Caco-2 (cell line): Measurements from ENCODE around the gene PYCARD. TPM values are rescaled to one million over a fixed set of nuclear protein-coding genes. Genes with fewer than 3 reads are reported as not detected.

Source experiments
- BruUV-seq: library from RNA; stranded (reverse); fragments of 400-500 nt; replicated peaks from 2 replicates; lab custom pipeline; 2021; lab: Mats Ljungman, UMichigan
- CTCF ChIA-PET: fragments of 300-600 bp; sonication (Branson Sonifier 250); formaldehyde crosslinking; loops from one replicate; lab custom pipeline; 2022; ENCODE audit warnings: antibody characterized with exemption; lab: Charles Lee
- POLR2A ChIA-PET: fragments of 300-600 bp; sonication (Branson Sonifier 250); formaldehyde crosslinking; loops from one replicate; lab custom pipeline; 2022; ENCODE audit warnings: antibody characterized with exemption; lab: Charles Lee
- DNase-seq, 2 experiments: peaks; one replicate each; pipeline versions ENCODE4 v3.0.0 to v3.0.0-alpha.2; 2020 to 2022
- H3K27me3 ChIP-seq: replicated peaks from 2 replicates; pipeline ENCODE4 v1.6.0; 2011; ENCODE audit warnings: low read length; ENCODE audit not compliant: control insufficient read depth, insufficient read depth
- H3K36me3 ChIP-seq: 2 replicates; pipeline ENCODE4 v1.5.1; 2011; ENCODE audit warnings: low read length; ENCODE audit not compliant: control insufficient read depth, insufficient read depth
- H3K4me1 ChIP-seq: fragments of 250-450 bp; sonication (Bioruptor Pico); 2 replicates; pipeline ENCODE4 v1.5.1; 2020; ENCODE audit warnings: mild to moderate bottlenecking
- H3K4me3 ChIP-seq: 2 replicates; pipeline ENCODE4 v1.5.1; 2011; ENCODE audit warnings: low read depth, mild to moderate bottlenecking, control low read depth, low read length
- H3K9me3 ChIP-seq: fragments of 250-450 bp; sonication (Bioruptor Pico); 2 replicates; pipeline ENCODE4 v1.5.1; 2020; ENCODE audit warnings: mild to moderate bottlenecking, moderate library complexity
- H3K27ac Mint-ChIP-seq: one replicate; pipeline ENCODE4 v1.8.0; 2022; ENCODE audit warnings: mixed read lengths; ENCODE audit not compliant: unreplicated experiment
- H3K27me3 Mint-ChIP-seq: one replicate; pipeline ENCODE4 v1.8.0; 2022; ENCODE audit warnings: mixed read lengths; ENCODE audit not compliant: insufficient read depth, unreplicated experiment
- H3K36me3 Mint-ChIP-seq: one replicate; pipeline ENCODE4 v1.8.0; 2022; ENCODE audit warnings: mild to moderate bottlenecking, mixed read lengths; ENCODE audit not compliant: insufficient read depth, unreplicated experiment
- H3K4me1 Mint-ChIP-seq: one replicate; pipeline ENCODE4 v1.8.0; 2022; ENCODE audit warnings: low read depth, mixed read lengths; ENCODE audit not compliant: unreplicated experiment
- H3K4me3 Mint-ChIP-seq: one replicate; pipeline ENCODE4 v1.8.0; 2022; ENCODE audit warnings: mild to moderate bottlenecking, moderate library complexity, mixed read lengths; ENCODE audit not compliant: unreplicated experiment
- H3K9me3 Mint-ChIP-seq: one replicate; pipeline ENCODE4 v1.8.0; 2022; ENCODE audit warnings: mixed read lengths; ENCODE audit not compliant: unreplicated experiment
- intact Hi-C: fragments of 100-400 bp; cut with micrococcal nuclease; formaldehyde crosslinking; loops from one replicate; pipeline ENCODE4 v1.10.0; 2022; ENCODE audit not compliant: unreplicated experiment
- total RNA-seq: library from RNA; stranded (reverse); gene quantifications from 2 replicates; pipeline ENCODE4 v1.2.3, GENCODE V29; 2022
- TF ChIP-seq, protein P1 (sequence below), 2 experiments: fragments of 200-600 bp in 1 of 2; IDR thresholded peaks; 1 replicate in 1 of 2; 2 replicates in 1 of 2; pipeline versions ENCODE4 v1.5.1 to v1.8.0; 2011 to 2022; ENCODE audit warnings: antibody characterized with exemption in 1 of 2, control low read depth in 1 of 2, inconsistent platforms in 1 of 2, low read depth in 1 of 2, low read length in 1 of 2, mild to moderate bottlenecking in 1 of 2, moderate library complexity in 1 of 2; ENCODE audit not compliant: insufficient read depth in 1 of 2, severe bottlenecking in 1 of 2, unreplicated experiment in 1 of 2

The PYCARD gene
- total RNA-seq, 1 experiment from 2014 or later = 0.84 TPM

GRCh38 chr16:31167315-31167714, 35.2 kb downstream of the PYCARD start:
- Mint-ChIP-seq H3K4me1 (peaks cover 15% of the 10 kb centered on the region), H3K9me3 (no peaks in the 10 kb centered on the region), H3K36me3 (no peaks in the 10 kb centered on the region), H3K27me3 (no peaks in the 10 kb centered on the region), H3K27ac (no peak overlapping the region), H3K4me3 (no peak overlapping the region)
- BruUV-seq = no TSS peak
- intact Hi-C loops = no loop called here
- Histone ChIP-seq H3K9me3 (no peaks in the 10 kb centered on the region), H3K27me3 (no peaks in the 10 kb centered on the region), H3K4me1 (0 out of 2 replicates have a peak, but pooled peaks cover 3% of the 10 kb centered on the region), H3K36me3 (no peaks in the 10 kb centered on the region), H3K4me3 (no peak overlapping the region)
- ChIA-PET CTCF (no interaction called here), POLR2A (no interaction called here)
- no peak for DNase-seq
- TF ChIP-seq, protein P1, sequence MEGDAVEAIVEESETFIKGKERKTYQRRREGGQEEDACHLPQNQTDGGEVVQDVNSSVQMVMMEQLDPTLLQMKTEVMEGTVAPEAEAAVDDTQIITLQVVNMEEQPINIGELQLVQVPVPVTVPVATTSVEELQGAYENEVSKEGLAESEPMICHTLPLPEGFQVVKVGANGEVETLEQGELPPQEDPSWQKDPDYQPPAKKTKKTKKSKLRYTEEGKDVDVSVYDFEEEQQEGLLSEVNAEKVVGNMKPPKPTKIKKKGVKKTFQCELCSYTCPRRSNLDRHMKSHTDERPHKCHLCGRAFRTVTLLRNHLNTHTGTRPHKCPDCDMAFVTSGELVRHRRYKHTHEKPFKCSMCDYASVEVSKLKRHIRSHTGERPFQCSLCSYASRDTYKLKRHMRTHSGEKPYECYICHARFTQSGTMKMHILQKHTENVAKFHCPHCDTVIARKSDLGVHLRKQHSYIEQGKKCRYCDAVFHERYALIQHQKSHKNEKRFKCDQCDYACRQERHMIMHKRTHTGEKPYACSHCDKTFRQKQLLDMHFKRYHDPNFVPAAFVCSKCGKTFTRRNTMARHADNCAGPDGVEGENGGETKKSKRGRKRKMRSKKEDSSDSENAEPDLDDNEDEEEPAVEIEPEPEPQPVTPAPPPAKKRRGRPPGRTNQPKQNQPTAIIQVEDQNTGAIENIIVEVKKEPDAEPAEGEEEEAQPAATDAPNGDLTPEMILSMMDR (IDR thresholded peaks at IDR 0.05; ENCODE audit: insufficient read depth in 1 of 2, low read depth in 1 of 2, low read length in 1 of 2, severe bottlenecking in 1 of 2, unreplicated experiment in 1 of 2) = no peak

- Histone ChIP-seq H3K27me3 (no peaks in the 10 kb centered on the region), H3K9me3 (no peaks in the 10 kb centered on the region), H3K36me3 (no peaks in the 10 kb centered on the region), H3K4me1 (0 out of 2 replicates have a peak, but pooled peaks cover 3% of the 10 kb centered on the region), H3K4me3 (no peak overlapping the region)
- TF ChIP-seq, protein P1 (IDR thresholded peaks at IDR 0.05; ENCODE audit: insufficient read depth in 1 of 2, low read depth in 1 of 2, low read length in 1 of 2, severe bottlenecking in 1 of 2, unreplicated experiment in 1 of 2) = no peak
- ChIA-PET POLR2A (interaction anchor here (1.5 to 1.6 kb wide), 2 partner anchors 23 to 40 kb away, joined by 6 to 7 read pairs; partner anchors contain the start of genes FUS and KAT8), CTCF (interaction anchor here (0.7 to 1.2 kb wide), 4 partner anchors 15 to 228 kb away, joined by 3 to 6 read pairs (median 4); no protein-coding TSS in a partner anchor)
- no peaks in the 10 kb centered on the region for H3K36me3 Mint-ChIP-seq
- no peaks in the 10 kb centered on the region for H3K4me1 Mint-ChIP-seq
- no peaks in the 10 kb centered on the region for H3K27me3 Mint-ChIP-seq
- H3K4me3 Mint-ChIP-seq = peak overlapping the region; percentile 37
- no peak overlapping the region for H3K27ac Mint-ChIP-seq
- DNase-seq = no peak
- no peaks in the 10 kb centered on the region for H3K9me3 Mint-ChIP-seq
- no TSS peak for BruUV-seq
- intact Hi-C loops = loop anchor here (5.0 kb wide), 1 partner anchor 285 kb away; the partner anchor contains the start of gene ZNF843
Measured at GRCh38 chr16:31157136-31157535, 45.4 kb downstream of the PYCARD start.

Other genes with a start within 250 kb of the PYCARD start
- gene SETD1A, start 245.0 kb downstream of the PYCARD start, total RNA-seq = 21.5 and 26.3 TPM in 2 replicates
- 1.3 and 2.4 TPM in 2 replicates for gene HSD3B7, start 217.6 kb downstream of the PYCARD start, total RNA-seq
- gene STX1B, start 192.1 kb downstream of the PYCARD start, total RNA-seq = 0.46 and 0.77 TPM in 2 replicates
- 27.9 and 29.2 TPM in 2 replicates for gene STX4, start 169.2 kb downstream of the PYCARD start, total RNA-seq
- gene ZNF668, start 128.5 kb downstream of the PYCARD start, total RNA-seq = 8.7 and 10.8 TPM in 2 replicates
- 17.2 and 18.1 TPM in 2 replicates for gene ZNF646, start 128.3 kb downstream of the PYCARD start, total RNA-seq
- 1.8 and 2.1 TPM in 2 replicates for gene PRSS53, start 113.8 kb downstream of the PYCARD start, total RNA-seq
- 61.3 and 61.4 TPM in 2 replicates for gene VKORC1, start 108.0 kb downstream of the PYCARD start, total RNA-seq
- gene BCKDK, start 94.4 kb downstream of the PYCARD start, total RNA-seq = 30.5 and 34.1 TPM in 2 replicates
- gene KAT8, start 85.1 kb downstream of the PYCARD start, total RNA-seq = 46.2 and 50.2 TPM in 2 replicates
- gene PRSS8, start 67.0 kb downstream of the PYCARD start, total RNA-seq = 237 and 271 TPM in 2 replicates
- gene PRSS36, start 52.7 kb downstream of the PYCARD start, total RNA-seq = 1.4 and 1.6 TPM in 2 replicates
- 489 and 490 TPM in 2 replicates for gene FUS, start 22.6 kb downstream of the PYCARD start, total RNA-seq
- 0.07 TPM in 2 replicates for gene TRIM72, start 11.4 kb upstream of the PYCARD start, total RNA-seq
- gene PYDC1, start 14.4 kb upstream of the PYCARD start, total RNA-seq = not detected in 2 replicates
- gene ITGAM, start 57.2 kb upstream of the PYCARD start, total RNA-seq = 0.19 TPM in 1 of 2 replicates, not detected in the other
- not detected in 2 replicates for gene ITGAX, start 152.4 kb upstream of the PYCARD start, total RNA-seq
- gene ITGAD, start 190.6 kb upstream of the PYCARD start, total RNA-seq = not detected in 2 replicates
- not detected in 2 replicates for gene COX6A2, start 225.6 kb upstream of the PYCARD start, total RNA-seq
- 0.09 and 0.30 TPM in 2 replicates for gene ZNF843, start 240.0 kb upstream of the PYCARD start, total RNA-seq